Activated T-helper 2 cell treated with anti-CD3 and anti-CD28 coated beads, Interferon-gamma antibody, Interleukin-2, Interleukin-4, amounts not matched to agents 10 μg/mL and 5 μg/mL and 100 μg/mL, durations not matched to agents 14 hours and 24 hours and 36 hours (primary cell): Measurements from ENCODE around the gene ARHGEF25. TPM values are rescaled to one million over a fixed set of nuclear protein-coding genes. Genes with fewer than 3 reads are reported as not detected.
A peak's percentile ranks its signal among the peaks of the same experiment; 100 is the strongest.

Experiments
- DNase-seq: peaks from one replicate; pipeline ENCODE4 v3.0.0; 2021; ENCODE audit warnings: low spot score
- H3K27ac Mint-ChIP-seq: one replicate; pipeline ENCODE4 v1.8.0; 2021; ENCODE audit warnings: mixed read lengths
- H3K27me3 Mint-ChIP-seq: one replicate; pipeline ENCODE4 v1.8.0; 2021; ENCODE audit warnings: low read depth, mixed read lengths
- H3K36me3 Mint-ChIP-seq: one replicate; pipeline ENCODE4 v1.8.0; 2021; ENCODE audit warnings: low read depth, mixed read lengths
- H3K4me1 Mint-ChIP-seq: one replicate; pipeline ENCODE4 v1.8.0; 2021; ENCODE audit warnings: low read depth, mixed read lengths
- H3K4me3 Mint-ChIP-seq: one replicate; pipeline ENCODE4 v1.8.0; 2021; ENCODE audit warnings: low read depth, mild to moderate bottlenecking, moderate library complexity, mixed read lengths
- H3K9me3 Mint-ChIP-seq: one replicate; pipeline ENCODE4 v1.8.0; 2021; ENCODE audit warnings: mixed read lengths
- intact Hi-C: fragments of 100-400 bp; cut with micrococcal nuclease; formaldehyde crosslinking; loops from one replicate; pipeline ENCODE4 v1.15.1; 2023
- total RNA-seq: library from RNA; stranded (reverse); gene quantifications from 2 replicates; pipeline ENCODE4 v1.2.3, GENCODE V29; 2022

ARHGEF25 gene
- total RNA-seq, 1 donor from 2014 or later = 2.3 TPM

DNA sequence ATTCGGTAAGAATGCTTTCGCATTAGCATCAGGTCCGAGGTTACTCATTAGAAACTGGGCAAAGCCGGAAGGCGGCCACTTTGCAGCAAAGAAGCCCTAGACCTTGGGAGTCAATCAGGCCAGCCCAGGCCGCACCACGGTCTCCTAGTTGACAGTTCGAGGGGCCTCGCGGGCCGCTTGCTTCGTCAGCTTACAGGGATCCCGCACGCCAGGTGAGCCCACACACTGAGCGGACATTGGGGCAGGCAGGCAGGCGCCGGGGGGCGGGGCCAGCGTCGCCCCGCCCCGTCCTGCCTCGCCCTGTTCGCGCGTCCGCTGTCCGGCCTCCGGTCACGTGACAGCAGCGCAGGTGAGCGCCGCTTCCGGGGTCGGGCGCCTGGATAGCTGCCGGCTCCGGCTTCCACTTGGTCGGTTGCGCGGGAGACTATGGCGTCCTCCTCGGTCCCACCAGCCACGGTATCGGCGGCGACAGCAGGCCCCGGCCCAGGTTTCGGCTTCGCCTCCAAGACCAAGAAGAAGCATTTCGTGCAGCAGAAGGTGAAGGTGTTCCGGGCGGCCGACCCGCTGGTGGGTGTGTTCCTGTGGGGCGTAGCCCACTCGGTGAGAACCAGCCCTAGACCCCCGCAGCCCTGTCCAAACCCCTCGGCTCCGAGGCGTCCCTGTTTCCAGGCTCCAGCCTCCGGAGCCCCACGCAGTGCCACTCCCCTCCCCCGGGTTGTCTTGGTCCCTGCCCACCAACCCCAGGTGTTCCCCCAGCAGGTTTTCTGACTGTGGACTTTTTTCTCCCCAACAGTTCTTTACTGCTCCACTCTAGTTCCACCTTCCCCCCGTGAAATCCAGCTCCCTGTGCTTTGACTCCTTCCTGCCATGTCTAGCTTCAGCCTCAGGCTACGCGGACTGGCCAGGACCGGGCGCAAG lies 20.1 kb upstream of the ARHGEF25 start, which contains the start of gene PIP4K2C:
PIP4K2C (plus strand) TSS at position 329 of the 918 bp plus-strand sequence; CDS start at position 427, 98 bp downstream.
- H3K4me3 Mint-ChIP-seq = peak within 1 kb of the TSS; percentile 86
- H3K27me3 Mint-ChIP-seq = no peaks in the 10 kb centered on the region
- peaks cover 15% of the 10 kb centered on the region for H3K36me3 Mint-ChIP-seq
- peaks cover 16% of the 10 kb centered on the region for H3K4me1 Mint-ChIP-seq
- peak within 1 kb of the TSS; percentile 69 for H3K27ac Mint-ChIP-seq
- DNase-seq = peak; percentile 73
- intact Hi-C loops = loop anchor here (1.0 to 2.0 kb wide), 3 partner anchors 13 to 68 kb away; partner anchors contain the start of genes DCTN2, DTX3 and MBD6
- H3K9me3 Mint-ChIP-seq = no peaks in the 10 kb centered on the region

DNA sequence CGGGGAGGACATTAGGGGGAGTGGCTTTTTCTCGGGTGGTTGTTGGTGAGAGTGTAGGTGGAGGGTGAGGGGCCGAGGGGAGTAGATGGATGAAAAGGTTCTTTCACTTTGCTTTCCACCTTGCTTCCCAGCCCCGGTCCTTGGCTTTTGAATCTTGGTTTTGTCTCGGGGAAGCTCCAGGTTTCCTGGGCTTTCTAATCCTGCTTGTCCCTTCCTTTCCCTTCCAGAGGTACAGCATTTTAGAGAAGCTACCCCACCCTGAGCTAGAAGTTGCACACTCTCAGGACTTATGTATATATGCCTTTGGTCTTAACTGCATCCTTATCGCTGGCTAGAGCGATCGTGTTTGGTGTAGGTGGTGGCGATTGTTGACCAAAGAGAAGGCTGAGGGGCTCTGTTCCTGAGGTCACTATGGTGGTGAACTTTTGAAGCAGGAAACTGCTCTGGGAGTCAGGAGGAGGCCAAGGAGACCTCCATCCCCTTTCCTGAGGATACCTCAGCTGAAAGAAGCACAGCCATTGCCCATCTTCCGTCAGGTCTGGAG lies 19.4 kb upstream of the ARHGEF25 start:
- H3K4me3 Mint-ChIP-seq = peak overlapping the region; percentile 86
- intact Hi-C loops = loop anchor here (1.0 to 2.0 kb wide), 3 partner anchors 12 to 69 kb away; partner anchors contain the start of genes DCTN2, DTX3 and MBD6
- no peaks in the 10 kb centered on the region for H3K9me3 Mint-ChIP-seq
- no peaks in the 10 kb centered on the region for H3K27me3 Mint-ChIP-seq
- no peak for DNase-seq
- H3K27ac Mint-ChIP-seq = peak overlapping the region; percentile 69
- peaks cover 18% of the 10 kb centered on the region for H3K36me3 Mint-ChIP-seq
- peaks cover 16% of the 10 kb centered on the region for H3K4me1 Mint-ChIP-seq

DNA sequence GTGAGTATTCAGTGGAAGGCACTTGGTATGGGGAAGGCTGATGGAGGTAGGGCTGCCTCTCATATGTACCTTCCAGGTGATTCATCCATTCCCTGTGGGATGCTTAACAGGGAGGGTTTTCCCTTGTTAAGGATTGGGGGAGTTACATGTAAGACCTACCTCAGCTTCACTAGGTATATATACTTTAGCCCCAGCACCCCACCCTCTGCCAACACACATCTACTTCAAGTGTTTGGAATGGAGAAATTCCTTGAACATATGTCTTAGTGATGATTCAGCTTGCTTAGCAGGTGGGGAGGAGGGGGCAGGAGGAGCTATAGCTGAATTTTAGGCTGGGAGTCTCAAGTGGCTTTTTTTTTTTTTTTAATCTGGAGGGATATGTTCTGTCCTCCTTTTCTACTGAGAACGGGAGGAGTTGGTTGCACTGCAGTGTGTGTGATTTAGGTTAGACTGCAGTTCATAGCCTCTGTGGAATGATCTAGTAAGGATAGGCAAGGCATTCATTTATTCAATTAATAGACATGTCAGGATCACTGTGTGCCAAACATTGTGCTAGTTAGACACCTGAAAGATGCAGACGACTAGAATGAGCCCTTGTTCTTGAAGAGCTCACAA lies 18.6 kb upstream of the ARHGEF25 start:
- H3K27me3 Mint-ChIP-seq = no peaks in the 10 kb centered on the region
- H3K4me1 Mint-ChIP-seq = peaks cover 16% of the 10 kb centered on the region
- intact Hi-C loops = no loop called here
- no peak overlapping the region for H3K27ac Mint-ChIP-seq
- DNase-seq = no peak
- peak overlapping the region; percentile 86 for H3K4me3 Mint-ChIP-seq
- H3K9me3 Mint-ChIP-seq = no peaks in the 10 kb centered on the region
- H3K36me3 Mint-ChIP-seq = peaks cover 22% of the 10 kb centered on the region

DNA sequence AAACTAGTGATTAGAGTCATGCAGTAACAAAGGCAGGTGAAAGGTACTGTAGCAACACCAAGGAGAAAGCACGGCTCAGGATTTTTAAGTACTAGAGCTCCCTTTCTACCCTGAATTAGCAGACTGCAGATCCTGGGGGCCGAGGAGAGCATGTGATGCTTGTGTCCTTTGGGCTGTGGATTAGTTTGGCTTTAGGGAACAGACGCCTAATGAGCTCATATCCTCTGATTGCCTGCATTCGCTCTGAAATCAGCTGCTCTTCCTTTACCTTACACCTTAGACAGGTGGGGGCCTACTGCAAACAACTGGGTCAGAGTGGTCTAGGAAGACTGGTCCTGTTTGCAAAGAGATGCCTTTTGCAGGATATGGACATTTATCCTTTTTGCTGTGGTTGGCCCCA lies 18.0 kb upstream of the ARHGEF25 start:
- Mint-ChIP-seq H3K27ac (no peak overlapping the region), H3K4me3 (no peak overlapping the region), H3K27me3 (no peaks in the 10 kb centered on the region), H3K4me1 (peaks cover 16% of the 10 kb centered on the region), H3K9me3 (no peaks in the 10 kb centered on the region), H3K36me3 (peaks cover 24% of the 10 kb centered on the region)
- DNase-seq = no peak
- intact Hi-C loops = no loop called here

DNA sequence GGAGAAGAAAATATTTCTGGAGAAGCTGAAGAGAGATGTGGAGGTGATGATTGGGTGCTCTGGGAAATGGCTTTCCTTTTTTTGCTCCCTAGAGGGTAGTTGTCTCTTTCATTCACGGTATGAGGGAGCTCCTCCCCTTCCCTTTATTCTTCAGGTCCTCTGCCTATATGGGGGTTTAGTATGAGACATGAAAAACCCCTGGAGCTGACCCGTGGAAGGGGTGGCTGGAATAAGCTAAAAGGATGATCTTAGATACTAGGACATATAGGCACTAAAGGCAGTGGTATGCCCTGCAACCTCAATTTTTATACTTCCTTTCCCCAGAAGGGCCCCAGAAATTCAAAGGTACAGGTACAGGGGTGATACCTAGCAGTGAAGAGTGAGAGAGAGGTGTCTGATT lies 10.8 kb upstream of the ARHGEF25 start:
- H3K36me3 Mint-ChIP-seq = peaks cover 47% of the 10 kb centered on the region
- intact Hi-C loops = no loop called here
- H3K27me3 Mint-ChIP-seq = no peaks in the 10 kb centered on the region

DNA sequence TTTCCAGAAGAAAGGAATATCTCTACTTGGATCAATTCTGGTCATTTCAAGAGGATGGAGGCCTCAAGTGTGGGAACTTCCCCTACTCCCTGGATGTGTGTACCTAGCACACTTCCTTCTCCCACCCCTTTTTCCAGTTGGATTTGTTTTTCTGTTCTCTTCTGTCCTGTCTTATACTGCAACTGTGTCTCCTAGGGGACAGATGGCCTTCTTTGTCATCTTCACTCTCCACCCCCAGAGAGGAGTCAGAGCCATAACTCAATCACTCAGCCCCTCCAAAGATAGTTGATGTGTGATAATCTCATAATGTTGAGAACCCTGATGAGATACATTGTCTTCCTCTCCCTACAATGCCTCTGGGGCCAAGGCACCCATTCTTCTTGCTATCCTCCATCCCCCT lies 8.7 kb upstream of the ARHGEF25 start:
- no peak overlapping the region for H3K4me3 Mint-ChIP-seq
- intact Hi-C loops = no loop called here

More for the DNA sequence above, 10.8 kb upstream of the ARHGEF25 start:
- Mint-ChIP-seq H3K27ac (no peak overlapping the region), H3K4me3 (no peak overlapping the region), H3K9me3 (no peaks in the 10 kb centered on the region), H3K4me1 (peaks cover 6% of the 10 kb centered on the region)
- no peak for DNase-seq

DNA sequence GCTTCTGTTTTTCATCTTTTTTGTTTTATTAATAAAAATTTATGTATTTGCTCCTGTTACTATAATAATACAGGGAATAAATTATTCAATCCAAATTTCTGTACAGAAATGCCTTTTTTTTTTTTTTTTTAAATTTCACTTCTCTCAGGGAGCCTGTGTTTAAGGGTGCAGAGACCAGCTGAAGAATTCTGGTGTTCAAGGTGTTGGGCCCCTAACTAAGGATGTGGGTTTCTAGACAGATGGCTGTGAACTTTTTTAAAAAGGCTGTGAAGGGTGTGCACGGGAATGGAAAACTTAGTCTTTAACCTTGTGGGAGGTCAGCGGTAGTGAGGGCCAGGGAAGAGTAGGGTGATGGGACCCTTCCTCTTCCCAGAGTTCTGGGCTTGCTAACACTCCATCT lies 7.9 kb upstream of the ARHGEF25 start:
- Mint-ChIP-seq H3K27ac (no peak overlapping the region), H3K27me3 (no peaks in the 10 kb centered on the region), H3K36me3 (peaks cover 32% of the 10 kb centered on the region), H3K9me3 (no peaks in the 10 kb centered on the region), H3K4me3 (peak overlapping the region; percentile 75), H3K4me1 (peaks cover 11% of the 10 kb centered on the region)
- intact Hi-C loops = no loop called here
- DNase-seq = no peak

More for the DNA sequence above, 8.7 kb upstream of the ARHGEF25 start:
- Mint-ChIP-seq H3K36me3 (peaks cover 36% of the 10 kb centered on the region), H3K27ac (no peak overlapping the region), H3K9me3 (no peaks in the 10 kb centered on the region), H3K4me1 (peaks cover 11% of the 10 kb centered on the region), H3K27me3 (no peaks in the 10 kb centered on the region)
- DNase-seq = no peak

DNA sequence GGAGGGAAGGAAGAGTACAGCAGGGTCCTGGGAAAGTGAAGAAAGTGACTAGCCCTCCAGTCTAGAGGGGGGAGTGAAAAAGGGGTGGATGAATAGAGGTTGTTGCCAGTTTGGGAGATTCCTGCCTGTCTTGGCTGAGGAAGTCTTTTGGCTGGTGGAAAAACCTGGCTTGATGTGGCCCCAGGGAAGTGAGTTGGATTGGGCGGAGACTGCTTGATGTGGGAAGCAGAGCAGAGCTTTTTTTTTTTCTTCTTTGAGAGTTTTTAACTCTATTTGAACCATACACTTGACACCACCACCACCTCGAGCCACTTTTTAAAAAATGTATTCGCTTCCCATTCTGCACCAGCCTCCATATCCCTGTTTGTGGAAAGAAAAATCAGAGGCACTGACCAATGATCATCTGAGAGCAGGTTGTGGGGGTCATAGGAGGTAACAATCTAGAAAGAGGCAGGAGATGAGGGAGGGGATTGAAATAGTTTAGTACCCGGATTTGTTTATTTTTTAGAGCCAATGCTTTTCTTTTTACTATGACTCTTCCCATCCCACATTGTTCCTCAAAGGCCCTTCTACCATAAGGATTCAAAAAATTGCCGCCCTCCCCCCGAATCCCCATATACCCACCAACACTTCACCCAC lies 7.3 kb upstream of the ARHGEF25 start:
- H3K27ac Mint-ChIP-seq = peak overlapping the region; percentile 86
- intact Hi-C loops = loop anchor here (1.0 kb wide), 1 partner anchor 13 kb away; the partner anchor contains the start of gene PIP4K2C
- no peaks in the 10 kb centered on the region for H3K9me3 Mint-ChIP-seq
- no peak for DNase-seq
- no peaks in the 10 kb centered on the region for H3K27me3 Mint-ChIP-seq
- peak overlapping the region; percentile 75 for H3K4me3 Mint-ChIP-seq
- H3K4me1 Mint-ChIP-seq = peaks cover 11% of the 10 kb centered on the region
- H3K36me3 Mint-ChIP-seq = peaks cover 30% of the 10 kb centered on the region

DNA sequence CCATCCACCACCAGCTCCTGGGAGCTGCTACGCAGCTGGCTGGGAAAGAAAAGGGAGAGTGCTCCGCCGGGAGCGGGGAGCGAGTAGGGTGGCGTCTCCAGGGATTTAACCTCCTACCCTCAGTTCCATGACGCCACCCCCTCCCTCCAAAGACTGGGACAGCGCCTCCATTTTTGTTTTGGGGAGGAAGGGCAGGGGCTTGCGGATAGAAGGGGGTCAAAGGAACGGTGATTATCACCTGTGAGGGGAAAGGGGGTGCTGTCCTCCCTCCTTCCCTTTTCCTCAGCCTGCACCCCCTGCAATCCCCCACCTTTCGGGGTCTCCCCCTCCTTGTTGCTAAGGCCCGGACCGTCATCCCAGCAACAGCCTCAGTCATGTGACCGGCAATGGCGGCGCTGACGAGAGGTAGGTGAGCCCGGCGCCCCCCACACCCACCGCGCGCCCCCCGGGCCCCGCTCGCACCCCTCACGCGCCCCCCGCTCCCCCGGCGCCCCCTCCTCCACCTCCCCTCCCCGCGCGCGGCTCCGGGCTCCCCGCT lies 6.7 kb upstream of the ARHGEF25 start, which contains the start of gene DTX3:
DTX3 (plus strand) TSS at position 371 of the 538 bp plus-strand sequence. CDS start 1,694 bp downstream, outside the sequence.
- H3K4me3 Mint-ChIP-seq = peak within 1 kb of the TSS; percentile 75
- H3K27ac Mint-ChIP-seq = peak within 1 kb of the TSS; percentile 86
- intact Hi-C loops = loop anchor here (1.0 kb wide), 1 partner anchor 13 kb away; the partner anchor contains the start of gene PIP4K2C
- DNase-seq = no peak
- no peaks in the 10 kb centered on the region for H3K27me3 Mint-ChIP-seq
- no peaks in the 10 kb centered on the region for H3K9me3 Mint-ChIP-seq
- peaks cover 11% of the 10 kb centered on the region for H3K4me1 Mint-ChIP-seq
- H3K36me3 Mint-ChIP-seq = peaks cover 24% of the 10 kb centered on the region

DNA sequence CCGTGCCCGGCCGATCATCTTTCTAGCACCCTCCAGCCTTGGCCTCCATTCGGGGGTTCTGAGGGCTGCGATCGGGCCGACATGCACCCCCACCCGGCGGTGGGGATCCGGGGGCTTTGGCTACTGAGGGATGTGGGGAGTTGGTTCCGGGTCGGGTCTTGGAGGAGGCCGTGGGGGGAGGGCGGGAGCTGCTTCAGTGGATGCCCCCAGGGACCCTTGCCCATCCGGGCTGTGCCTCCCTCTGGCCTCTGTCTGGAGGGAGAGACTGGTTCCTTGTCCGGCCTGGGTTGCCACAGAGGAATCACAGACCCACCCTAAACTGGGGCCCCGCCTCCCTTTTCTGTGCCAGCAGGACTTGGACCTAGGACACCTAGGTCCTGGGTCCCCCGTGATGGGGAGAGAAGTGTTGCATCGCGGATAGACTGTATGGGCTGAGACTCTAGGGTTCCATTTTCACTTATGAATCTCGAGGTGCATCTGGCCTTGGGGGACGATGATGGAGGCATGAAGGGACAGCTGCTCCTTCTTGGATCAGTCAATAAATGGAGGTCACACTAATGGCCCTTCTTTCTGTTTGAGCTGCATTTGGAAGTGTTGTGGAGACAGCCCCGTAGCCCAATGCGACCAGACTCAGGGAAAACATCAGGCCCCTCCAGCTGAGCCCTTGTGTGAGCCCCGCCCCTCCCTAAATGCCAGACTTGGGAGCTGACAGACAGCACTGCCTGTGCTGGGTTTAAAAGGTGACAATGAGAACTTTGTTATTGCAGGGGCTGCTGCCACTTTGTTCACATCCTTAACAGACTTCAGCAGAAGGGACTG lies 6.0 kb upstream of the ARHGEF25 start:
- no peaks in the 10 kb centered on the region for H3K9me3 Mint-ChIP-seq
- intact Hi-C loops = loop anchor here (1.0 kb wide), 1 partner anchor 14 kb away; the partner anchor contains the start of gene PIP4K2C
- H3K4me1 Mint-ChIP-seq = peaks cover 11% of the 10 kb centered on the region
- peaks cover under 1% of the 10 kb centered on the region for H3K27me3 Mint-ChIP-seq
- peak overlapping the region; percentile 74 for H3K4me3 Mint-ChIP-seq
- H3K36me3 Mint-ChIP-seq = peaks cover 20% of the 10 kb centered on the region
- no peak for DNase-seq
- peak overlapping the region; percentile 60 for H3K27ac Mint-ChIP-seq

DNA sequence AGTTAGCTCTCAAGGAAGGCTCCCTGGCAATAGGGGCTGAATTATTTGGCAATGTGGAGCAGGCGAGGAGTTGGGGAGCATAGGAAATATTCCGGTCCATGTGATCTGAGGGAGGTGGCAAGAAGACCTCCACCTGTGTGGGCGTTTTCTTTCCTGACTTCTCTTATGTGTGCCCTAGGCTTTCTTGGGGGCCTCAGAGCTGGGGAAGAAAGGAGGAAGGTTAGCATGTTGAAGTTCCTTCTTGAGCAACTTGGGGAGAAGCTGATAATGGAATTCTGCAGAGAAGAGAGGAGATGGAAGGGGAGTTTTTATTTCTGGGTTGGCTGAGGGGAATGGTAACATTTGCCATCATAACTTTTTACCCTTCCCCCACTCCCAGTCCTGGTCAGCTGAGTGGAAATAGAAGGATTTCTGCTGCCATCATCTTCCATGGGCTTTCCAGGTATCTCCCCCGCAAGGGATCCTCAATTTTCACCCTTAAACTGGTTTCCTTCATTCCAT lies 5.4 kb upstream of the ARHGEF25 start:
- Mint-ChIP-seq H3K4me1 (peaks cover 12% of the 10 kb centered on the region), H3K27me3 (peaks cover 3% of the 10 kb centered on the region), H3K9me3 (no peaks in the 10 kb centered on the region), H3K27ac (no peak overlapping the region), H3K4me3 (peak overlapping the region; percentile 74), H3K36me3 (peaks cover 19% of the 10 kb centered on the region)
- intact Hi-C loops = no loop called here
- no peak for DNase-seq
